ENCODE results near the gene AMBRA1.

GRCh38 chr11:46387919-46388618 lies 205.8 kb downstream of the AMBRA1 start:
- TF ChIP-seq SP1 (IDR thresholded peaks at IDR 0.05) (no peak), ZNF384 (IDR thresholded peaks at IDR 0.05) (no peak), SUZ12 (IDR thresholded peaks at IDR 0.05) (no peak), LEF1 (IDR thresholded peaks at IDR 0.05; ENCODE audit: borderline replicate concordance) (no peak), BHLHE40 (IDR thresholded peaks at IDR 0.05; ENCODE audit: borderline replicate concordance) (no peak), L3MBTL2 (conservative IDR thresholded peaks at IDR 0.05) (no peak), NFRKB (IDR thresholded peaks at IDR 0.05) (no peak)

All from HEK293T (cell line).